HK-2 (cell line): ENCODE results near the gene GPR155.
A peak's percentile ranks its signal among the peaks of the same experiment; 100 is the strongest.

Experiments
- DNase-seq: peaks from one replicate; pipeline ENCODE4 v3.0.0-alpha.2; 2018; ENCODE audit not compliant: unreplicated experiment

The GPR155 gene, protein sequence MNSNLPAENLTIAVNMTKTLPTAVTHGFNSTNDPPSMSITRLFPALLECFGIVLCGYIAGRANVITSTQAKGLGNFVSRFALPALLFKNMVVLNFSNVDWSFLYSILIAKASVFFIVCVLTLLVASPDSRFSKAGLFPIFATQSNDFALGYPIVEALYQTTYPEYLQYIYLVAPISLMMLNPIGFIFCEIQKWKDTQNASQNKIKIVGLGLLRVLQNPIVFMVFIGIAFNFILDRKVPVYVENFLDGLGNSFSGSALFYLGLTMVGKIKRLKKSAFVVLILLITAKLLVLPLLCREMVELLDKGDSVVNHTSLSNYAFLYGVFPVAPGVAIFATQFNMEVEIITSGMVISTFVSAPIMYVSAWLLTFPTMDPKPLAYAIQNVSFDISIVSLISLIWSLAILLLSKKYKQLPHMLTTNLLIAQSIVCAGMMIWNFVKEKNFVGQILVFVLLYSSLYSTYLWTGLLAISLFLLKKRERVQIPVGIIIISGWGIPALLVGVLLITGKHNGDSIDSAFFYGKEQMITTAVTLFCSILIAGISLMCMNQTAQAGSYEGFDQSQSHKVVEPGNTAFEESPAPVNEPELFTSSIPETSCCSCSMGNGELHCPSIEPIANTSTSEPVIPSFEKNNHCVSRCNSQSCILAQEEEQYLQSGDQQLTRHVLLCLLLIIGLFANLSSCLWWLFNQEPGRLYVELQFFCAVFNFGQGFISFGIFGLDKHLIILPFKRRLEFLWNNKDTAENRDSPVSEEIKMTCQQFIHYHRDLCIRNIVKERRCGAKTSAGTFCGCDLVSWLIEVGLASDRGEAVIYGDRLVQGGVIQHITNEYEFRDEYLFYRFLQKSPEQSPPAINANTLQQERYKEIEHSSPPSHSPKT

DNA sequence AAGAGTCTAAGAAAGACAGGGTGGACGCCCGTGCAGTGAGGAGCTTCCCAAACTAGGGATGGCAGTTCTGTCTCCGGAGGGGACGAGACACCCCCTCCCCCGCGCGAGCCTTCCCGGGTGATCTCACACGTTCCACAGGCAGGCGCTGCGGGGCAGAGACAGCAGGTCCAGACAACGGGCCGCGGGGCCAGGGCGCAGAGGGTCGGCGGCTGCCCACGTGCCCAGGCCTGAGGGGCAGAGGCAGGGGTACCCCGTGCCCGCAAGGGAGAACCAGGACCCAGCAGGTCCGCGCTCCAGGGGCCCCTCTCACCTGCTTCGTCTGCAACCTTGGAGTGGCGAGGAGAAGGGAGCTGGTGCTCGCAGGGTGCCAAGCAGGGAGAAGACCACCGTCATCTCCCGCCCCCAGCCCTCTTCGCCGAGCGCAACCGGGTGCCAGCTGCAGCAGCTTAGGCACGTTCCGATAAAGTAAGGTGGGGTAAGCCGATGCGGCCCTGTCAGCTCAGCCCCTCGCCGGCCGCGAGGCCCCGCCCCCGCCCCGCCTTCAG lies at the start of gene GPR155:
GPR155 (minus strand) TSS at position 467 of the 545 bp plus-strand sequence. CDS start 5,073 bp downstream, outside the sequence.
- peak; percentile 63 for DNase-seq

DNA sequence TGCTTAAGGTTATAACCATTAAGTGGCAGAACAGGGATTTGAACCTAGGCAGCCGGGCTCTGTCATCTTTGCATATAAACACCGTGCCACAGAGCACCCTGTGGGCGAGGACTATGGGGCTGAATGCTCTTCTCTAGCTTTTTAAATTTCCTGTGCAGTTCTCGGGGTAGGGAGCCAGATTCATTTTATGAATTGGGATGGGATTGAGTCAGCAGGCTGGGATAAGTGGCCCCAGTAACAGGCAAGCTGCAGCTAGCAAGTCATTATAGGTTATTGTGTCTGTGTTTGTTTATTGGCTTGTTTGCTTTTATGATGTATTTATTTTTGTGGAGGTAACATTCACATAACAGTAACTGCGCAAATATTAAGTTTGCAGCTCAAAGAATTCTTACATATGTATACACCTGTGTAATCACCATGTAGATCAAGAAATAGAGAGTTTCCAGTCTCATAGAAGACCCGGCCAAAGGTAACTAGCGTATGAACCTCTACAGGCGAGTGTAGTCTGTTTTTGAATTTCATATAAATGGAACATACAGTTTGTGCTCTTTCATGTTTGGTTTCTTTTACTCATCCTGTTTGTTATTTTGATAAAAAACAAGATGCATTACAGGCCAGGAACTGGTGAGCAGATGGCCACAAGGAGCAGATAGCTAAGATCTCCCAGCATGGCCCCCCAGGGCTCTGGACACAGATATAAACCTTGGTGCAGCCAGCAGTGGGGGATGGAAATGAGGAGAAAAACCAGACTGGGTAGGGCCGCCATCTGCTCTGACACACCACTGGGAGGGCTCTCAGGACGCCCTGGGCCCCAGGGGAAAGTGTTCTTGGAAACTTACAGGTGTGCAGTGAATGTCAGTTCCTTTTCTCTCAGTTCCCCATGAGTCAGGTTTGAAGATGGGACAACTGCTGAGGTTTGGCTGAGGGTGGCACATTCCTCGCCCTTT lies 49.2 kb upstream of the GPR155 start:
- no peak for DNase-seq

DNA sequence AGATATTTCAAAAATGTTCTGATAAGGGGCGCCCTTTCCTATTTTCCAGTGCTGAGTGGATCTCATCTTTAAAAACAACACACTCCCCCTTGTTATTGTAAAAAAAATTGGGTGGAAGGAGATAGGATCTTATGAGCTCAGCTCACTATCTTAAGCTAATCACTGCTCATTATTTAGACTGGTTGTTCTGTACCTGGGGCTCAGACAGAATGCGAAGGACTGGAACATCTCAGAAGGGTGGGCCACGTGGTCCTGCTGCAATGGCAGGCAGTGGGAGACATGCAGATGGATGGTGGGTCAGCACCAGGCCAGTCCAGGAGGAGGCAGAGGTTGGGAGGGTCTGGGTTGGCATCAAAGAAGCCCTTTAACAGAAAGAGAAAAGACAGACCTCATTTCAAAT lies 48.3 kb upstream of the GPR155 start:
- no peak for DNase-seq

DNA sequence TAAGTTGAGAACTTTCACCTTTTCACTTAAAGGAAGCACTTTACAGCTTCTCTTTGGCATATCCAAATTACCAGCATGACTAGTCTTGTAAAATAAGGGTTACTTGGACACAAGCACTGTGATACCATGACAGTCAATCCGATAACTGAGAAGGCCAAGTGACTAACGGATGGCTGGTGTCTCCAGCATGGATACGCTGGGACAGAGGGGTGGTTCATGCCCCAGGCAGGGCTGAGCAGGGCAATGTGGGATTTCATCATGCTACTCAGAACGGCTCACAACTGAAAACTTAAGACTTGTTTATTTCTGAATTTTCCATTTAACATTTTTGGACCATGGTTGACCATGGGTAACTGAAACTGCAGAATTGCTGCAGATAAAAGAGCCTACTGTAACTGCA lies 43.1 kb upstream of the GPR155 start:
- DNase-seq, result no peak

DNA sequence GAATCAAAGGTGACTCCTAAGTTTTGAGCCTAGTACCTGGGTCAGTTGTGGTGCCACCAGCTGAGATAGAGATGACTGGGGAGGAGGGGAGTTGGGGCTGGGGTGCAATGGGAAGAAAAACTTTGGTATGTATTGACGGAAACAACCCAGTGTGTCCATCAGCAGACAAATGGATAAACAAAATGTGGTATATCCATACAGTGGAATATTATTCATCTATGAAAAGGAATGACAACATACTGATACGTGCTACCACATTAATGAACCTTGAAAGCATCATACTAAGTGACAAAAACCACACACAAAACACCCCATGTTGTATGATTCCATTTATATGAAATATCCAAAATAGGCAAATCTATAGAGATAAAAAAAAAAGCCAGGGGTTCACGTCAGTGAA lies 41.1 kb upstream of the GPR155 start:
- no peak for DNase-seq

DNA sequence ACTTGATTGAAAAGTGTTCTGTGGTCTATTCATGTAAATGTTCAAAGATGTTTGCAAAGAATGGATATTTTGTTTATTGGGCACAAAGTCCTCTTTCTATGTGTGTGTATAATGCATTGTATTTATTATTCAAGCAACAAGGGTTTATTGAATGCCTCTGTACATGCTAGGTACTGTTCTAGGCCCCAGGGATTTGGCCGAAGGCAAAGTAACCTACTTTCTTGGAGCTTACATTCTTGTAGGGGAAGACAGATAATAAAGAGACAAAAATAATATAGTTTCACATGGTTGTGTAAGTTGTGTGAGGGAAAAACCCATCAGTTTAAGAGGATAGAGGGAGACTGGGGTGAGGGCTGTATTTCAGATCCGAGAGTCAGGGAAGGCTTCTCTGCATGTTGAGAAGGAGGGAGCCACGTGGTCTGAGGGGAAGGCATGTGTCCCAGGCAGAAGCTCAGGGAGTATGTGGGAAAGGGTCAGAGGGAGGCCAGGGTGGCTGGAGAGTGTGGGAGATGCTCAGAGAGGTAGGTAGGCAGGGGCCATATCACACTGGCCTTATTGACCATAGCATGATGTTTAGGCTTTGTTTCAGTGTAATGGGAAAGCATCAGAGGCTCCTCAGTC lies 40.4 kb upstream of the GPR155 start:
- DNase-seq, result no peak

DNA sequence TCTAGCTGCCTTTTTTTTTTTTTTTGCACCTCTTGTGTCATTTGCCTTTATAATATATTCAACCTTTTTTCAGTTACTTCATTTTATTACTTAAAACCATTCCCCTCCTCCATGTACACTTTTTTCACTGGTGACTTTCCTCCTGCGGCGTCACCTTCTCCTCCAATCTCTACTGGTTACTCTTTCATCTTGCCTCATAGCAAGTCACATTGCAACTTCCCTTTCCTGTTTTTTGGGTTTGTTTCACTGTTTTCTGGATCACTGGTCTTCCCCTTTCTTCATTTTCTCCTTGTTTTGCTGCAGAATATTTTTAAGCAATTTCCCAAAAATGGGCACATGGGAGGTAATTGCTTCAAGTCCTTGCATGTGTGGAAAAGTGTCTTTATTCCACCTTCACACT lies 37.7 kb upstream of the GPR155 start:
- no peak for DNase-seq

DNA sequence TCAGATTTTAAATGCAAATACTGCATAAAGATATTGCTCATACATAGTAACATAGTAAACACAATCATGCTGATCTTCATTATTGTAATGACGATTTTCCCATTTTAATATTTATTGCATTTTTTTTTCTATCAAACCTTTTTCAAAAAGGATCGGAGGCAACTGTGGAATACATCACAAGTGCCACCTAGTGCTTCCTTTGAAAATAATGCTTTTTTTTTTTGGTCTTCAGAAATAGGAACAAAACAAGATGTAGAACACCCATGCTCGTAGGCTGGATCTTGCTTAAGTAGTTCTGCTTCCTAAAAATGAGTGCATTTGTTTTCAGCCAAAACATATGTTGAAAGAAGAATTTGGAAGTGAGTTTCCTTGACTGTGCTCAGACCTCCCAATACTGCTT lies 35.7 kb upstream of the GPR155 start:
- no peak for DNase-seq

DNA sequence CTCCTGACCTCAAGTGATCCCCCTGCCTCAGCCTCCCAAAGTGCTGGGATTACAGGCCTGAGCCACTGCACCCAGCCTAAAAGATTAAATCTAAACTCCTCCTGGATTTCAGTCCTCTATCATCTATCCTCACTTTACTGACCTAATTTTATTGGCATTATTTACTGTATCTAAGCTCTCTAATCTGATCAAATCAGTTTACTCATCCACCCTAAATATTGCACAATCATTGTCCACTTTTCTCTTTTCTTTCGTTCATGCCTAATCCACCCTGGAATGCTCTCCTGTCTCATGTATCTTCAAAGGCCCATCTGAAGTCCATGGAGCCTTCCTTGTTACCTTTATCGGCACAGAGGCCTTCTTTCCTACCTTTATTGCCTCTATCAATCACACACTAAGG lies 31.6 kb upstream of the GPR155 start:
- no peak for DNase-seq

DNA sequence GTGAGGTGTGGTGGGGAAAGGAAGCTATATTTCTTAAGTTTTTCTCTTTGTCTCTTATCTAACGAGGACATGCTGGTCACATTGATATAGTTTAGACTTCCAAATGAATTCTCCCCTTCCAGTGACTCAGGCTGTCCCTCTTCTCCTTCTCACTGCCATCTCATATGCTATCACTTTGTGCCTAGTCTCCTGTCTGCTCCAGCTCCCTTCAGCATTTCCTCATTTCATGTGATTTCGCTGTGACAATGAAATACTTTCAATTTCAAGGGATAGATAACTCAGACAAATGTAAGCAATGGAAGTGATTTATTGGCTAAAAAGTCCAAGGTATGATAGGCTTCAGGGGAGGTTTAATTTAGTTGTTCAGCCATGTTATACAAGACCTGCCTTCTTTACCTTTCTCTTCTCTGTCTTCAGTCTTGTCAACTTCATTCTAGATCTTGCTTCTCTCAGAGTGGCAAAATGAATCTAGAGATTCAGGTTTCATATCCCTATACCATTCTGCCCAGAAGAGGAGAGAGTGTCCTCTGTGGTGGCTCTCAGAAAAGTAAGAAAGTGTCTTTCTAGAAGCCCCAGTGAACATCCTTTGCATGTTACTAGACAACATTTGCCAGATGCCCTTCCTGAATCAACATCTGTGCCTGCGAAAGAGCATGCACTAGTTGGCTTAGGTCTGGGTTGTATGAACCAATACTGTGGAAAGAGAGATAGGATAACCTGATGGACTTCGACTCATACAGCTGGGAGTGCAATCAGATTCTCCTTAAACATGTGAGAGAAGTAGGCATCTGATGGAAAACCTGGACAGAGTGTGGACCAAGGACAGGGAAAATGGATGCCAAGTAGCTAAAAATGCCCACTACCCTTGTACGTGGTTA lies 29.9 kb upstream of the GPR155 start:
- no peak for DNase-seq

DNA sequence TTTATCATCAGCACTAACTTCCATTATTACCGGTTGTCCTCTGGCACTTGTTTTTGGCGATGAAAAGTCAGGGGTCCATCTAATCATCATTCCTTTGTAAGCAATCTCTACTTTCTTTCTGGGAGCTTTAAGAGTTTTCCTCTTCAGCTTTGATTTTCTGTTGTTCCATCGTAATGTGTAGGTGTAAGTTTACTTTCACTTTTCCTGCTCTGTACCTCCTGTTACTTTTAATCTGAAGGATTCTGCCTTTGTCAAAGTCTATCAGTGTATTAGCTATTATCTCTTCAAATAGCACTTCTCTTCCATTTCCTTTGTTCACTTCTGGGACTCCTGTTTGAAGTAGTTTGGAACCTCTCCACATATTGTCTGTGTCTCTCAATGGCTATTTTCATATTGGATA lies 25.5 kb upstream of the GPR155 start:
- DNase-seq, result no peak

DNA sequence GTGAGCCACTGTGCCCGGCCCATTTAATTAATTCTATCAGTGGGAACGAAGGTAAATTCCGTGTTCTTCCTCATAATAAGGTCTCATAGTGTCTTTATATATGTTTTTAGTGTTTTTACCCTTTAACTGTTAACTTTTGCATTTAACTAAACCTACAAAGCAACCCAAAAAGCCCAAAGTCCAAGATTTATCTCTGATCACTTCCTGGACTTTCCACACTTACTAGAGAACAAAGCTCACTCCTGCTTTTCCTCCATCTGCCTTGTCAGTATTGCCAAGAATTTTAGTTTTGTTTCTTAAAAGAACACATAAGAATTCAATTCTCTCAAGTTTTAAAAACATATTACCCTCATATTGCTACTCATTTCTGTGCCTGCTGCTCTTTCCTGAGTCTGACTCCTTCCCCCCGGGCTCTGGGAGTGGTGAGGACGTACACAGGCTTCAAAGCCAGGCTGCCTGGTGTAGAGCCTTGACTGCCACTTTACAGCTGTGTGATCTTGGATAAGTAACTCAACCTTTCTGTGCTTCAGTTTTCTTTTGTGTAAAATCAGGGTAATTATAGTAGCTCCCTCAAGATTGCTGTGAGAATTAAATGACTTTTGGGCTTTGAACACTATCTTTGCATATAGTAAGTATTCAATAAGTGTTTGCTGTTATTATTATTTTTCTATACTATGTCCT lies 24.9 kb upstream of the GPR155 start:
- no peak for DNase-seq

DNA sequence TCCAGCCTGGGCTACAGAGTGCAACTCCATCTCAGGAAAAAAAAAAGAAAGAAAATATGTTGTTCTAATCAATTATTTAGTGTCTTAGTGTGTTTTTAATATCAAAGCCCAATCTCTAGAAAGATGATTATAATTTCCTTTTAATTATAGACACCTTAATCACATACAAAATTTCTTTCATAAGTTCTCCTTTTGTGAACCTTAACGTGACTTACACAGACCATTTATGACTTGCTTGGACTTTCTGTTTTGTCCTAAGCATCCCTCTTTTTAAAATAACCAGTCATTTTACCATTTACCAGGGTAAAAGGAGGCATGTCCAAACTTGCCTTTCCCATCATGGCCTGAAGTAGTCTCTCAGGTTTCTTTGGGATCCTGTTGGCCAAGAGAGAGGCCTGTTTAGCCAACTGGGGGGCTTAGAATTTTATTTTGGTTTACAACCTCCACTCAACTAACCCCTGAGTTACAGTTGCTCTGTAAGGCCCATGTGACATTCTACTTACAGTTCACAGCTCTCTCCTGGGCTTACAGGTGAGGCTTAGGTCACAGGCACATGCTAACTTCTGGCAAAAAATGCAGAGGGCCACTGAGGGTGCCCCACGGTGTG lies 23.9 kb upstream of the GPR155 start:
- no peak for DNase-seq

DNA sequence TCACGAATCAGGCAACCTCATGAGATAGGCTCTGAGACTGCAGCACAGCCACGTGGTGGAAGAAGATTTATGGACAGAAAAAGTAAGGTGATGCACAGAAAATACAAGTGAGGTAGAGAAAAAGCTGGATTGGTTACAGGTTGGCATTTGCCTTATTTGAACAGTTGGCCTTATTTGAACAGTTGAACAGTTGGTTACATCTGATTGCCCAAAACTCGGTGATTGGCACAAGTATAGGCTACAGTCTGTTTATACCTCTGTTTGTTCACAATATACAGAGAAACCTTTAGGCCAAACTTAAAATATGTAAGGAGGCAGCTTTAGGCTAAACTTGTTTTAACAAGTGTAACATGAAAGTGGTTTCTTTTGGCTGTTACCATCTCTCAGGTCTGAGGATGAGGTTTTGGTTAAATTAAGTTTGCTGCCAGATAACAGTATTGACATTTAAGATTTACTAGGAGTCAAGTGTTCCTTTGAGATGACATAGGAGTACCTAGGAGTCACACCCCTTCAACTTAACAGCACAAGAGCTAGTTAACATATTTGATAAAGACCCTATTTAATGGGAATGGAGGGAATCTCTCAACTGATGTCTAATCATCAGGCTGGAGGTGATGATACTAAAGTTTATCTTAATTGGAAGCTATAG lies 16.5 kb upstream of the GPR155 start:
- DNase-seq, result no peak

DNA sequence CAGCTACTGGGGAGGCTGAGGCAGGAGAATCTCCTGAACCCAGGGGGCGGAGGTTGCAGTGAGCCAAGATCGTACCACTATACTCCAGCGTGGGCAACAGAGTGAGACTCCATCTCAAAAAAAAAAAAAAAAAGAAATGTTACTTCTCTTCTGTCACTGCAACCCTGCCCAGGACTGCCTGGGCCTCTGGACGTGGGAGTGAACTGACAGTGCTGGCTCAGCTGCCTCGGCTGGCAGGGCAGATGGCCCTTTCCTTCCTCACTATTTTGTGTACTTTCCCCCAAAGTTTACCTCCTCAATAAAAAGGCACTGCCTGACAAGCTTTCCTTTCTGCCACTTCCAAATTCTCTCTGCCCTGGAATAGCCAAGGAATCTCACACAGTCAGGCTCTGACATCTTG lies 12.5 kb upstream of the GPR155 start:
- DNase-seq, result no peak

DNA sequence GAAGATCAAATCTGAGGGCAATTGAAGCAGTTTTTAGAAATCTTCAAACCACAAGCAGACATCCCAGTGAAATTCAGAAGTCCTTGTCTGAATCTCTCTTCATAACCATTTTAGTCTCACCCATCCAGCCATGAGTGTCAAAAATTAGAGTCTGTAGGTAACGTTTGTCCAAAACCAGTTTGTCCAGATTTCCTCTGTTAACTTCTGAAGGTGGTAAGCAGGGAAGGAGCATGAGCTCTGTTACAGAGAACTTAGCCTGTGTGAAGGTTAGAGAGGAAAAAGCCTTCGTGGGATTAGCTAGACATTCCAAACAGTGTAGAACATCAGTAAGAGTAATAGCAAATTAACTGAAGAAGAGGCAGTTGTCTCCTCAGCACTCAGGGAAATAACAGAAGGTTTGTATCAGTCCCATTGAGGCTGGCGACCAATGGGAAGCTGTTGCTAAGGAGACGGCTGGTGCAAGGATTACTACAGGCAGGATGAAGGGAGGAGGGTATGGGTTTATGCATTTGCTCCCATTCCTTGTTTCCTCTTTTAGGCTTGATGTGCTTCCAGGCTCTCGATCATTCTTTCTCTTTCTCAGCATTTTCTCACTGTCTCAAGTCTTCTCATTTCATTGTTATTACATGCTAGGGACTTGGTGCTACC lies 8.7 kb upstream of the GPR155 start:
- DNase-seq, result no peak

DNA sequence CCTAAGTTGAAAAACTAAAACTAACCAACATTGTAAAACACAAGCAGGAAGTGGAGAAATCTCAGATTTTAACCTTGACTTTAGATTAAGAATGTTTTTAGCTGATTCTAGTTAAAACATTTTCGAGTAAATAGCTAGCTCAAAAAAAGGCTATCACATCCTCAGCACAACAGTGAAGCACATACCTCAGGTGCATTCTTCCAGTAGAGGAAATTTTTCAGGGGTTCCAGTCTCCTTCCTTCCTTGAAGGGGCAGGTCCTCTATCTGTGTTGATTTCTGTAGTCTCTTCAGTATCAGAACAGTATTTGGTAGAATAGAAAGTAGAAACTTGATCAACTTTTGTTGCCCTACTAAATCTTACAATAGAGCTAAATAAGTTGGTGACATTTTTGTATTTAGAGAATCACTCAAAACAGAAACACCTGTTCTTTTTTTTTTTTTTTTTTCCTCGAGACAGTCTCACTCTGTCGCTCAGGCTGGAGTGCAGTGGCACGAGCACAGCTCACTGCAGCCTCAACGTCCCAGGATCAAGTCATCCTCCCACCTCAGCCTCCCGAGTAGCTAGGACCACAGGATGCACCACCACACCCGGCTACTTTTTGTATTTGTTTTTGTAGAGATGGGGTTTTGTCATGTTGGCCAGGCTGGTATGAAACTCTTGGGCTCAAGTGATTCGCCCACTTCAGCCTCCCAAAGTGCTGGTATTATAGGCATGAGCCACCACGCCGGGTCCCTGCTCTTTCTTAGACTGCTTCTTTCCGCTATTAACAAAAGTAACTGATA lies 6.9 kb upstream of the GPR155 start:
- DNase-seq, result no peak
